GM13977 (cell line): ENCODE data around the gene GNAT3.

ENCODE experiments used
- DNase-seq: peaks from one replicate; pipeline ENCODE4 v3.0.0; 2012; ENCODE audit warnings: low spot score
- CTCF ChIP-seq: IDR thresholded peaks from 2 replicates; pipeline ENCODE4 v1.5.1; 2012; ENCODE audit warnings: mild to moderate bottlenecking, control low read depth; ENCODE audit not compliant: insufficient read depth; ENCODE audit errors: extremely low read depth, missing control alignments
- in situ Hi-C: fragments of 300-500 bp; cut with MboI; formaldehyde crosslinking; loops from one replicate; pipeline ENCODE4 v1.12.0; 2022; ENCODE audit warnings: low sequenced_read_pairs, low pct_unique_long_range_greater_than_20kb, mixed read lengths, inconsistent platforms; ENCODE audit not compliant: unreplicated experiment

GNAT3 gene

DNA sequence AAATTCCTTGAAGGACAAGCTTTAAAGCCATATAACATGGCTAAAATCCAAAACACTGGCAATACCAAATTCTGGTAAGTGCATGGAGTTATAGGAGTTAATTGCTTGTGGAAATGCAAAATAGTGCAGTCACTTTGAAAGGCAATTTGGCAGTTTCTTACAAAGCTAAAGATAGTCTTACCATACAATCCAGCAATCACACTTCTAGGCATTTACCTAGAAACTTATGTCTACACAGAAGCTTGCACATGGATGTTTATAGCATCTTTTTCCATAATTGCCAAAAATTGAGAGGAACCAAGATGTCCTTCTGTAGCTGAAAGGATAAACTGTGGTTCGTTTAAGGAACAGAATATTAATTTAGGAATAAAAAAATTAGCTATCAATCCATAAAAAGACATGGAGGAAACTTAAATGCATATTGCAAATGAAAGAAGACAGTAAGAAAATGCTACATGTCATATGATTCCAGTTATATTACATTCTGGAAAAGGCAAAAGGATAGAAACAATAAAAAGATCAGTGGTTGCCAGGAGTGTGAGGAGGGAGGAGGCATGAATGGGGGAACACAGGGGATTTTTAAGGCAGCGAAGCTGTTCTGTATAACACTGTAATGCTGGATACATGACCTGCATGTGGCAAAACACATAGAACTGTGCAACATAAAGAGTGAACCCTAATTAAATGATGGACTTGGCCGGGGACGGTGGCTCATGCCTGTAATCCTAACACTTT, 51.9 kb downstream of the GNAT3 start:
- in situ Hi-C loops: no loop called here
- no peak for DNase-seq
- no peak for TF ChIP-seq CTCF

GRCh38 chr7:80458822-80459725, 52.8 kb downstream of the GNAT3 start:
- in situ Hi-C loops: no loop called here
- DNase-seq: no peak

GRCh38 chr7:80453699-80454340, 58.0 kb downstream of the GNAT3 start:
- in situ Hi-C loops: no loop called here
- TF ChIP-seq CTCF: peak; percentile 38
- DNase-seq: peak; percentile 7

More at GRCh38 chr7:80458822-80459725, 52.8 kb downstream of the GNAT3 start:
- no peak for TF ChIP-seq CTCF

DNA sequence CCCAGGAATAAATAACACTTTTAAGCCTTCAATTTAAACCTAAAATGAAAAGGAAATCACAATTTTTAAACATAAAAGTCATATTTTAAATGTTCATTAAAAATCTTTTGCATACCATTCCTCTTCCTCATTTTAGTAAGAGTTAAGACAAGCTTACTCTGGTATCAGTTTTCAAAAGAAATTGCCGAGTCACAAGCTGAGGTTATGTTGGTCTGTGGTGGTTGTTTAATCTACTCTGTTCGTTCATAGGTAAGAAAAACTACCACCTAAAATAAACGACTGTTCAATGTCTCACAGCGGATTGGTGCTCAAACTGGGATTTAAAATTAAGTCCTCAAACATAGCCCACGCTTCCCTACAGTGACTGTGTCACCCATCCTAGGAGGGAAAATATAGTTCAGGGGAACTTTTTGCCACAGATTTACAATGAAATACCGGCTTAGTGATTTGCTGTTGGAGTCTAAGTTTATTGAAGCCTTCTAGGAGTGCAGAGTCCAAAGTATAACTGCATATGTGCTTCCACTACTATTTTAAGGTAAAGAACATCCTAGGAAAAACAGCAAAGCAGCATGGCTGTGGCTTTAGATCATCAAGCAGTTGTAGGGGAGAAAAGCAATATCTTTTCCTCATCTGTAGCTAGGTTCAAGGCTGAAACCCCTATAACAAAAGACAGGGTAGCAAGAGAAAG, 61.1 kb downstream of the GNAT3 start:
- DNase-seq: no peak
- TF ChIP-seq CTCF: no peak

DNA sequence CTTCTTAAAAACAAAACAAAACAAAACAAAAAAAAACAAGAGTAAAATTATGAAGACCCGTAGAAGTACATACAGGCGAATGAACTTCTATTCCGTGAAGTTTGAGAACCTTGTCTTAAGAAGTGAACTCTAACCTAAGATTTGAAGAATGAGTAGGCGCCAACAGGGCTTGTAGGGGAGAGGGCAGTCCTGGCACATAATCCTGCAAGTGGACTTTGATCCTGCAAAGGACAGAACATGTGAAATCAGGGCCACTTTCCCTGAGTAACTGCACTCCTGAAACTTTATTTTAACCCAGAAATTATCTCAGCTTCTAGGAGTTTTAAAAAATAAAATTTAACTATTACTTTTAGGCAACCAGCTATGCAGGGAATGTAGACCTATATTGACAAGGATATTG, 62.0 kb downstream of the GNAT3 start:
- in situ Hi-C loops: loop anchor here (25.0 kb wide), 1 partner anchor 212 kb away; no protein-coding TSS in a partner anchor
- DNase-seq: no peak
- TF ChIP-seq CTCF: no peak

More for the DNA sequence above, 61.1 kb downstream of the GNAT3 start:
- in situ Hi-C loops: no loop called here

DNA sequence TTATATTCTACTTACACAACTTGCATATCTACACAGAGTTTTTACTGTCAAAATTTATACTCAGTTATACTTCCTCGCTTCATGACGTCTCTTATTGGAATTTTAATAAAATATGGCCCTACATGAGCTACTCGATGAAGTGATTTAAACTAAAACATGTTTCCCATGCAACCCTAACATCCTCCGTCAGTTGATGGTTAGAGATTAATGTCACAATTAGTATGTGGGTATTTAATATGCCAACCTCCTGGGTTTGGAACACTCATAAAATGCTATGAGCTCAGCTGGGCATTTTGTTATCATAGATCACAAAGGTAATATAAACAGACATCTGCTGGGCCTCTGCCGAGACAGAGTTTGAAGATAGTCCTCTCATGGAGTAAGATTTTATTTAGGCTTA, 66.5 kb downstream of the GNAT3 start:
- in situ Hi-C loops: loop anchor here (25.0 kb wide), 1 partner anchor 217 kb away; no protein-coding TSS in a partner anchor
- TF ChIP-seq CTCF: no peak
- no peak for DNase-seq
